NOMO-1 (cell line): ENCODE results near the gene PRKG1.
"Not testable (repeated sequence)": the region's sequence is repeated elsewhere in the genome, so short reads cannot be mapped to it uniquely, and the experiment has no call there.

Experiments
- DNase-seq, 2 experiments: peaks; one replicate each; lab custom pipeline; 2025; ENCODE audit not compliant: unreplicated experiment in 2 of 2; lab: John Stamatoyannopoulos, UW

Gene PRKG1

DNA sequence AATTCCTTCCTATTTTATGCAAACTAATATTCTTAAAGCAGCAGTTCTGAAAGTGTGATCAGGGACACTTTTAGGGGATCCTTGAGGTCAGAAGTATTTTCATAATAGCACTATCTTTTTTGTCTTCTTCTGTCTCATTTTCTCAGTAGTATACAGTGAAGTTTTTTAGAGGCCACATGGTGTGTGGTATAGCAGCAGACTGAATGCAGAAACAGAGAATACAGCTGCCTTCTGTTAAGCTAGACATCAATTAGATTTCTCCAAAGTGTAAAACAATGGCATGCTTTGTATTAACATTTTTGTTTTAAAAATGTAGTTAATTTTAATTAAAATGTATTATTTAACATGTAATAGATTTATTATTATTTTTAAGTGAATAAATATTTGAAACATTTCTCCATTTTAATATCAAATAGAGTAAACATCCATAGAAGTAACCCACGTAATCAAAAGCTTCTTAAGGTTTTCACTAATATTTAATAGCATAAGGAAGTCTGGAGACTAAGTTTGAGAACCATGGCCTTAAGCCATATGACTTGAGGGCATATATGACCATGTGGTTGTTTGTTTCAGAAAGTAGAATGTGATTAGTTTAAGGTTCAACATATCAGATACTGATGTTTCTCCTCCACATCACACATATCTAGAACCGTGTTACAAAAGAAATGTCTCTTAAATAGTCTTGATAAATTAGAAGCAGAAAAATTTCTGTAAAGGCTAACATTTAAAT, 94.0 kb downstream of the PRKG1 start:
- no peak for DNase-seq

DNA sequence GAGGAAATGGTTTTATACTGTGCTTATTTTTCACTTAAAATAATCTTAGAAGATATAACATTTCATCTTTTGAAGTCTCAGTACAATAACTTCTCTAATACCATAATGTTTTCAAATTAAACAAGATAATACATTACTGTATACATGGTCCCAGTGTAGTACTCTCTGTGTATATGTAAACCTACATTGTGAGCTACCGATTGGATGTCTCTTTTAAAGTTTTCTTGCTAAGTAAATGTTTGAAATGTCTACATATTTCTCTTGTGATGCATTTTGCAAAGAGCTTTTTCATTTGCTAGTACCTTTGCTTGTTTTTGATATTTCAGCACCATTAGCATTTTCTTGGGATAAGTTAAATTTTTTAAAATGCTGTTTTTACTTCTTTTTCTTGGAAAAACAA, 94.8 kb downstream of the PRKG1 start:
- DNase-seq, result no peak

DNA sequence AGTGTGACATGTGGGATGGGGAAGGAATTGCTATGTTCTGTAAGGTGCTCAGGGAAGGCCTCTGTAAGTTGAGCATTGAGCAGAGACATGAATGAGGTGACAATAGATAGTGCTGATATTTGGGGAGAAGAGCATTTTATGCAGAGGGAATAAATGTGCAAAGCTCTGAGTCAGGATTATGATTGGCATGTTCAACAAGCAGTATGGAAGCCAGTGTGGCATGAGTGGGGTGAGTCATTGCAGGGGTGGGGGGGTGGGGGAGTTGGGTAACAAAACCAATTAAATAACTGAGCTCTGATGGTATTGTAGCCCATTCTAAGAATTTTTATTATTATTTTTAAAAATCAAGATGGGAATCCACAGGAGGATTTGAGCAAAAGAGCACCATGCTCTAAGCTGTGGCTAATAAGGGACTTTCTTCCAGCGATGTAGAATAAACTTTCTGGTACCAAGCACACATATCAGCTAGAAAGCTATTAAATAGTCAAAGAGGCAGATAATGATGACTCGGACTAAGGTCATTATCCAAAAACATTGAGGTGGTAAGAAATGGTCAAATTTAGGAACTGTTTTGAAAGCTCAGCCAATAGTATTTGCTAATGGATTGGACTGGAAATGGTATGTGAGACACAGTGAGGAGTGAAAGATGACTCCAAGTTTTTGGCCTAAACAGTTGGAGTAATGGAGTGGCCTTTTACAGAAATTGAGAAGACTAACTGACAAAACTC, 96.4 kb downstream of the PRKG1 start:
- no peak for DNase-seq

DNA sequence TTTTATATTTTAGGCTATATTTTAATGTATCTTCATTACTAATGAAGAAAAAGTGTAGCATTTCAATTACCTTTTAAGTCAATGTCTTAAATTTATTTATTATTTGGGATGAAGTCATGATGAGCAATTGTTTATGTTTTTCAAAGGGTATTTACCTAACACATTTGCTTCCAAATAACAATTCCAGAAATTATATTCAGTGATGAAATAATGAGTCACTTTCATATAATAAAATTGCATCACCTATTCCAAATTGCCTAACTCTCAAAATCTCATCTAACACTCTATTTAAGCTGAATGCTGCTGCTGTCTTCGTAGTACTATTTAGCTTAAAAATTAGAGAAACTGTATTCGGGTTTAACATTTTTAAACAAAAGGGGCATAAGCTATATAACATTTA, 97.7 kb downstream of the PRKG1 start:
- DNase-seq, result no peak

DNA sequence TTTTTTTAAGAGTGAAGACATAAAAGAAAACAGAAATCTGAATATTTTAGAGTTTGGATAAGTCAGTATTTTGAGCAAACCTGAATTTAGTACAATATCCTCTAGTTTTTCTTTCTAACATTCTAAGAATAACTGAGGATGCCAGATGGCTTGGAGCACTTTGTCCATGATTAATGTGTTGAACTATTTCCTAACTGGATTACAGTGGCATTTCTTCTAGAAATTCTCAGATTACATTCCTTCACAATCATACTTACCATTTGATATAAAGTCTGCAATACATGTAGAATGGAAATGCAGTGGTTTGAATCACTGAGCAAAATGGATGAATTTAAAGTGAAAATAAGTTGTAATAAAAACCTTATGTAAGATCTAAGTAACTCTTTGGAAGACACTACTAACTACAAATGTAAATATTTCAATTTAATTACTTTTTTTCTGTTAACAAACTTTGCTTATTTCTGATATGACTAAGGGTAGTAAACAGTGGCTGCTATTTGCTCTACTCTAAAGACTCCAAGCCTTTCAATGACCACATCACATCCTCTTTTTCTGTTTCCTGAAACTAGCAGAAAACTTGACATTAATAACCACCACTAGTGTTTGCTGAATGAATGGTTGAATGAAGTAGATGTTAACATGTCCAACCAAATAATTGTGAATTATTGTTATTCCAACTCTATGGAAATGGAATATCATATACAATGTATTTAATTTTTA, 102.8 kb downstream of the PRKG1 start:
- DNase-seq, result no peak

DNA sequence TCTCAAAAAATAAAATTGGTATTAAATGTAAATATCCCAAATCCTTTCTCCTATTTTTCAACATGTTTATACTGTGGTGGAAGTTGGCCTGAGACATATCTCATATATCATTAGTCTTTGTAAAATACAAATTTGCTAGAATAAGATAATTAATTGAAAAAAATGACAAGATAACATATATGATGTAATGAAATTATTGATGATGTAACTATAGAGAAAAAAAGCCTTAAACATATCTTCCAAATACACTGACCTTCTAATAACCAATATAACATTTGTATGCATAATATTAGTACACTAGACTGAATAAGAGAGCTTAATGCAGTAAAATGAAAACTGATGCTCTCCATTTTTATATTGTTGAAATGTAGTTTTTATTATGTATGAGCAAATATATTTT, 104.3 kb downstream of the PRKG1 start:
- DNase-seq, result no peak

DNA sequence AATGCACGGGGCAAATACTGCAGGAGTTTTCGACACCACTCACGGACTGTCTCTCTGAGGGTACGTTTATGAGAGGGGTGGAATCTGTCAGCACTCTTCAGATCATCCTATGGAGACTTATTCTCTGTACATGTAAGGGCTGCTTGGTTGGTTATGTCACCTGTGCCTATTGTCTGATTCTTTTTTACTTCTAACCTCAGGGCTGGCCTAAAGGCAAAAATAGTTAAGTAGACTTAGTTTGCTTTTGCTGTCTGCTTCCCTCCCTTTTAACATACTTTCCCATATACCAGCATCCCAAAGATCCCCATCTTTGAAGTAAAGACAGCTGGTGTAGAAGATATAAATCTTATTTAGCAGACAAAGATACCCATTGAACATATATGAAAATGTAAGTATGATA, 105.9 kb downstream of the PRKG1 start:
- no peak for DNase-seq

DNA sequence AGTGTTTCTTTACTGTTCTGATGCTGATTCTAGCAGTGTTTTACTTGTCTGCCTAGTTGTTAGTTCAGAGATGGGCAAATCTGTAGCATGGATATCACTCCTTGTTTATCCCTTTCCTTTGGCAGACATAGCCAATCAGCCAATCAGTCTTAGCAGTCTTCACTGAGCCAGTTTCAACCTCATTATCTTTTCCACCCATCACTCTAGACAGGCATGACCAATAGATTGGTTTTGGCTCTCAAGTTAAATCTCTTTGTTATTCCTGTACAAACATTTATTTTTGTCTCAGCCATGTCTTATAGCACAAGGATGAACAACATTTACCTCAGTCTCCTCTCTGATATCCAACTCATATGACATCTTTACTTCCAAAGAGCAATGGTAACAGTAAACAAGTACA, 109.5 kb downstream of the PRKG1 start:
- no peak for DNase-seq

DNA sequence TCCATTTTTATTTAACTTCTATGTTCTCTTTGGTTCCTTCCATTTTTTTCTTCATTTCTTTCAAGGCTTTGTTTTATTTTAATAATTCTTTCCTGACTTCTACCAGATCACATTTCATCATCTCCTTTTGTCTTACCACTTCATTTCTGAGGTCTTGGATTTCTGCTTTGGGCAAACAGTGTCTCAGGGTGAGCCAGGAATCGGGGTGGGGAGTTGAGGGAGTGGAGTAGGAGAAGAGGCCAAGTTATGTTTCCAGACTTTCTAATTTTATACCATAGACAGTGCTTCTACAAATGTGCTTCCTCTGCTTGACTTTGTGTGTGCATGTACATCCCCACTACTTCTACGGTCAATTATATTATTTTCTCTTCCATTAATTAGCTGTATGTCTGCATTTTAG, 112.1 kb downstream of the PRKG1 start:
- no peak for DNase-seq

DNA sequence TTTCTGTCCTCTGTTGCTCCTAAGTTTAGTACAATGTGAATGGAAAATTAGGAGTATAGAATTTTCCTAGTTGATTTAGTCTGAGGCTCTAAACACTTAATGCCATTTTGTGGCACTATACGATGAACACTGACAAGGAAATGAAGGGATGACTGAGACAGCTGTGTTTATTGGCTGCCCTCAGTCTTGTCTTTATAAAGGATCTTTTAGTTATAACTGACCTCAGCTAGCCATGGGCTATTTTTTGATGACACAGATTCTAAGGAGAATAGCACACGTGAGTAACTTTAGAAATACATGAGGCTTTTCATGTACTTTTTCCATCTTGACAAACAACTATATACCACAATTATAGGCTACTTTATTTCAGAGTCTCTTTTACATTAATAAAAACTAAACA, 113.7 kb downstream of the PRKG1 start:
- no peak for DNase-seq

DNA sequence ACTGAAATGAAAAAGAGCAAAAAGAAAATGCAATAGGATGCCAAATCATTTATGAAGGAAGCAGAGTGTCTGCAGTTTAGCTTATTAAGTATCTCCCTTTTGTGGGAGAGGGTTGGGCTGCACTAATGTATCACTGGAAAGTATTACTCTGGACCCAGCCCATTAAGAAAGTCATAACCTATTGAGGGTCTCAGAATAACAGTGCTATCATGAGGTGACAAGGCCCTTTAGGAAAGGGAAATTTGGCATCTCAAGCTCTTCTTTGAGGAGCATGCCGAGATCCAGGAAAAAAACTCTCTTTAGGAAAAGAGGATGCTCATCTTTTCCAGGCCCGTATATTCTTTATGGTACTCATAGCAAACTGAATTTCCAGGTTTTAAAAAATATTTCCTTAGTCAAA, 114.6 kb downstream of the PRKG1 start:
- DNase-seq, result no peak

DNA sequence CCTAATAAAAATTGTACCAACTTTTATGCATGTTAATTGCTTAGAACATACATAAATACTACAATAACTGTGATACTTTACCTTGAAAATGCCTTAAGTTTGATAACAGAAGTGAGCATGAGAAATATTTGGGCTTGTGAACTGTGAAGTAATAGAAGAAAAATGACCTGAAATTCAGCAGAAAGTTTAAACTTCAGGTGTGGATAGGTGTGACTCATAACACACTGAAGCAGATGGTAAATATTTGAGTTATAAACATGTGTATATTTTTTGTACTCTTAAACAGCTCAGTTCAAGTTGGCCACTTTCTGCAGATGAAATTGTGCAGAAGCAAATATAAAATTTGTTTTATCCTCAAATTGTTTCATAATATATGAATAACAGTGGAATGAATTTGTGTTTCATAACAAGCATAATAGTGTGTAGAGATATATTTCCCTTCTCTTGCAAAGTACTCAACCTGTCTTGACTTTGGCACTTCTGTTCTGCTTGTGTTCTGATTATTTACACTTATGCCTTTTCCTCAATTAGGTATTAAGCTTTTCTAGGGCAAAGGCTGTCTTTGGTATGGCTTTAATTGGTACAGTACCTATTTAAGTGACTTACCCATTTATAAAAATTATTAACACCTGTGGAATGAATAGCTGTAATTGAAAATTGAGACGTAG, 122.4 kb downstream of the PRKG1 start:
- DNase-seq, result no peak

DNA sequence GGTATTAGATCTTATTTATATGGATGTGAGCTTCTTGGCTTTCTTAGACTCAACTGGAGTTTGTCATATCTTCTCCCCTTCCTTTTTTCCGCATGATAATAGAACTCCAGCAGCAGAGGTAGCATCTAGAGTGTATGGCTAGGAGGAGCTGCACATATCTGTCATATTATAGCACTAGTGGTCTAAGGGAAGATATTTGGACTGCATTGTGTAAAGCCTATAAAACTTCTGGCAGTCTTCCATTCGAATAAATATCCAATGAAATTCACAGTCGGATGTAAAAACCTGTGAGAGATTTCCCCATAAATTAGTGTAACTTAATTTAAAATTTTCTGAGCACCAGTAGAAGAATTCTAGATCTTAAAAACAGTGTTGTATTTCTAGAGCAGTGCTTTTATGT, 123.9 kb downstream of the PRKG1 start:
- DNase-seq, result no peak

DNA sequence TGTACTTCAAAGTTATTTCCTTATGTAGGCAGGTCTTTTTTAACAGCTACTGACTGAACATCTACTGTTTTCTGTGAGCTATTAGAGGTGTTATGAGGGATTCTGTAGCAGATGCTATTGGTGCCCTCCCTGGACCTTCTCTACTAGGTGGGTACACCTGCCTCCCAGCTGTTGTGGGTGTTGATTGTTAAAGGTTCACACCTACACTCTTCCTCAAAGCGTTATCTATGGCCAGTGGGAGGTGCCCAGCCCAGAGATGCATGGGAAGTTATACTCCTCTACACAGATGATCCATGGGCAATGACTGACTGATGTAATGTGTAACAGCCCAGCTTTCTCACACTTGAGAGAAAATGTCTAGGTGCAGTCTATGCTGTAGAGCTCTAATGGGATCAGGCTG, 127.7 kb downstream of the PRKG1 start:
- DNase-seq, result no peak

DNA sequence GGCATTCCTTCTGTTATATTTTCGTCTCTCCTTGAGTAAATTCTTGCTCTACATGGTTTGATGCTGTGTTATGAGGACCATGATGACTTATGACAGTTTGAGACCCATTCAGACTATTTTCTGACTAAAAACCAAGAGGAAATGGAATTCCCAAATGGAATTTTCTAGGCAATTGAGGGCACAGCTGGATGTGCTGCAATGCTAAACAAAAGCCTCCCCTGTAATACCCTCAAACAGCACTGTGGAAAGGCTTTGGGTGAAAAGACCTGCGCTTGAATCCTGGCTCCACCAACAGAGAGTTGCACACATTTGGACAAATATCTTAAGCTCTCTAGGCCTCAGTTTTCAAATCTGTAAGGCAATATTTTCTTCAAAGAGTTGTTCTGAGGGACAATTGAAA, 129.1 kb downstream of the PRKG1 start:
- DNase-seq, result no peak

DNA sequence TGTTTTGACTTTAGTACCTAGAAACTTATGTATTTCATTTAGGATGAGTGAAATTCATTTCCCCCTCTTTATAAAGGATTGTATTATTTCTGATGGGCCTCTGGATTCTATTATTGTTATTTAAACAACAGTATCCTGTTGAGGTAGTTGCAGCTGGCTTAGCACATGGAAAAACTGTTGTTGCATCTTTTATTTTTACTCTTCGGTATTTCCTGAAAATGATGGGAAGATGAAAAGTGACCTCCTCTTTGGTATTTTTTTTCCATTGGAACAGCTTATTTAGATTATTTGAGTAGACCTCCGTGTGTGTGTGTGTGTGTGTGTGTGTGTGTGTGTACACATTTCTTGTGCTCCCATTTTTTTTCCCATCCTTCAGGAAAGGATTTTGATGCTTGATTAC, 129.8 kb downstream of the PRKG1 start:
- DNase-seq, result no peak

DNA sequence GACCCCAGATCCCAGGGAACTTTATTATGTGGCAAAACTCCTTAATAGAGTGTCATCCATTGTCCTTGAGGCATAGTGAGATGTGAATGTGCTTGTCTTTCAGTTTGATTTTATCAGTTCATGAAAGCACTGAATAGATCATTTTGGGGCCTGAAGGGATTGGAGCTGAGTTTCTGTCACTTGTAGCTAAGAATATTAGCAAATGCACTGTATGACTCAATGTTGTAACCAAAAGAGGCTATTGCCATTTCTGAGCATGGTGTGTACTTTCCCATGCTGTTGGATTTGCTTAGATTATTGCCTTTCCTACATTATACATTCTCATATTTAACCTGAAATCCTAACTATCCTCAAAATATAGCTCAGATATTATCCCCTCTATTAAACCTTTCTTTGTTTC, 130.4 kb downstream of the PRKG1 start:
- DNase-seq, result no peak

DNA sequence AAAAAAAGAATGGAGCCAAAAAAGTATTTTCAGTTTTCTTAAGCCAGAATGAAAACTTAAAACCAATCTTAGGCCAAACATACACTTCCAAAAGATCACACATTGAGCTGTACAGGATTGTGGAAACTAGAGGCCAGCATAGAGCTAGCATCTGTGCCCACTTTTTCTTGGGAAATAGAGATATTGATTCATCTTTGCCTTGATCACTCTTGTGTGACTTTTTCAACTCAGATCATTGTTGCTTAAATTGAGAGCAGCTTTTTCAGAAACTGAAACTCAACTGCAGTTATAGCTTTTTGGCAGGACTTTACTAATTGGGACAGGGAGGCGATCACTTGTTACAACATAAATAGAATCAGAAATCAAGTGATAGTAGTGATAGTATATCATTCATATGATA, 132.2 kb downstream of the PRKG1 start:
- no peak for DNase-seq

DNA sequence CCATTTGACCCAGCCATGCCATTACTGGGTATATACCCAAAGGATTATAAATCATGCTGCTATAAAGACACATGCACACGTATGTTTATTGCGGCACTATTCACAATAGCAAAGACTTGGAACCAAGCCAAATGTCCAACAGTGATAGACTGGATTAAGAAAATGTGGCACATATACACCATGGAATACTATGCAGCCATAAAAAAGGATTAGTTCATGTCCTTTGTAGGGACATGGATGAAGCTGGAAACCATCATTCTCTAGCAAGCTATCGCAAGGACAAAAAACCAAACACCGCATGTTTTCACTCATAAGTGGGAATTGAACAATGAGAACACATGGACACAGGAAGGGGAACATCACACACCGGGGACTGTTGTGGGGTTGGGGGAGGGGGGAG, 138.7 kb downstream of the PRKG1 start:
- not testable (repeated sequence) for DNase-seq

DNA sequence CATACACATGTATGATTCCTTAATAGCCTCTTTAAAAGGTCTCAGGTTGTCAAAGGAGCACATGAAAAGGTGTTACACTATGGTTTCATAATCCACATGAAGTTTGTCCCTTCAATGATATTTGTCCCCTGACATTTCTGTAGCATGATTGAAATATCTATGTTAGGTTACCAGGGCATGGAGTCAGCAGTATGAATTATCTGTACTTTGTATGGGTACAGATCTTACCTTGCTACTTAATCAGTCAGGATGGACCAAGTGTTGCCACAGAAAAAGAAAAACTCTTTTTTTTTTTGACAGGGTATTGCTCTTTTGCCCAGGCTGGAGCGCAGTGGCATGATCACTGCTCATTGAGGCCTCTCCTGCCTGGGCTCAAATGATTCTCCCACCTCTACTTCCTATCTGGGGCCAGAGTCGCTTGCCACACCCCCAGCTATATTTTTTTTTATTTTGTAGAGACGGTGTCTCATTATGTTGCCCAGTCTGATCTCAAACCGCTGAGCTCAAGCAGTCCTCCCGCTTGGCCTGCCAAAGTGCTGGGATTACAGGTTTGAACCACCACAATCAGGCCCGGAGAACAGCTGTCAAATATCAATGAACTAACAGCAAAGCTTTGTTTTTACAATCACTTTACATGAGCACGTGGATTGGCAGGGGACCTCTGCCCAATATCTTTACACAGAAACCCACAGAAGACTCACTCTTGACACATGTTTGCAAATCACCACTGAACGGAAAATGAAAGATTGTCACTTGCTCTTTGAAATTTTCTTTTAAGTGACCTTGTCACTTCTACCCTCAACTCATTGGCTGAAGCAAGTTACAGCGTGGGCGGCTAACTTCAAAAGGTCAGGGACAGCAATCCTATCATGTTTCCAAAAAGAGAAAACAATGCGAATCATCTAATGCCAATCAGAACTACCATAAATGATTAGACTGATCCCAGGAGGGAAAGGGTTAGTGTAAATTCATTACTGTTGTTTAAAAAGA, 140.2 kb downstream of the PRKG1 start:
- no peak for DNase-seq
